BJ (cell line): ENCODE data around the gene KRT1. TPM values are rescaled to one million over a fixed set of nuclear protein-coding genes. Genes with fewer than 3 reads are reported as not detected.

Experiments
- CTCF ChIA-PET: fragments of 350-600 bp; formaldehyde crosslinking; extraction: SDS; loops from one replicate; lab custom pipeline; 2021; ENCODE audit warnings: antibody characterized with exemption, inconsistent platforms; lab: Yijun Ruan, JAX
- POLR2A ChIA-PET: fragments of 300-600 bp; sonication (Branson Sonifier 250); formaldehyde crosslinking; extraction: SDS; loops from one replicate; lab custom pipeline; 2021; ENCODE audit warnings: antibody characterized with exemption; lab: Charles Lee
- DNase-seq: peaks from one replicate; pipeline ENCODE4 v3.0.0-alpha.2; 2011; ENCODE audit warnings: low read depth
- H3K27me3 ChIP-seq: 2 replicates; pipeline ENCODE4 v1.6.0; 2011; ENCODE audit warnings: low read length; ENCODE audit not compliant: control insufficient read depth, insufficient read depth
- H3K36me3 ChIP-seq: 2 replicates; pipeline ENCODE4 v1.5.1; 2011; ENCODE audit warnings: low read length; ENCODE audit not compliant: control insufficient read depth, insufficient read depth
- H3K4me3 ChIP-seq: 2 replicates; pipeline ENCODE4 v1.5.1; 2011; ENCODE audit warnings: low read depth, mild to moderate bottlenecking, control low read depth, low read length
- polyA plus RNA-seq: library from polyadenylated mRNA; depleted of rRNA; stranded (reverse); fragments of >200 nt; gene quantifications from 2 replicates; pipeline ENCODE4 v1.2.3, GENCODE V29; 2011
- TF ChIP-seq, protein P1 (sequence below): IDR thresholded peaks from 2 replicates; pipeline ENCODE4 v1.5.1; 2011; ENCODE audit warnings: low read depth, mild to moderate bottlenecking, control low read depth, inconsistent platforms, low read length, moderate library complexity; ENCODE audit not compliant: insufficient read depth

Gene KRT1
- polyA plus RNA-seq, 1 experiment: not detected

DNA sequence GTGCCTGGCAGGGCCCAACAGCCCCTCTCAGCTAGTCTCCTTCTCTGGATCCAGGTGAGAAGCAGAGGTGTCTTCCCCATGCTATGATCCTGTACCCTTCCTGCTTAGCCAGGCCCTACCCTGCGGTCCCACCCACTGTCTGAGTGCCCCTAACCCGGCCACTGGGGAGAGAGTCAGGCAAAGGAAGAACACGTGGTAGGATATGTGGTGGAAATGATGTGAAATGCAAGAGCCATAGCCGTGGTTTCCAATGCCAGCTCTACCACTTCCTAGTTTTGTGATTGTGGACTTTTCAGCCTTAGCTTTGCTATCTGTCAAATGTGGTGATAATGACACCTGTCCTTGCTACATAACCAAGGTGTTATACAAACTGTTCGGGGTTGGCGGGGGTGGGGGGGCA, 44.0 kb downstream of the KRT1 start:
- POLR2A ChIA-PET: no interaction called here
- Histone ChIP-seq H3K27me3 (peaks cover 7% of the 10 kb centered on the region; the same call in 1 of the 2 replicates), H3K4me3 (no peak overlapping the region), H3K36me3 (no peaks in the 10 kb centered on the region)
- no peak for DNase-seq
- TF ChIP-seq, protein P1, sequence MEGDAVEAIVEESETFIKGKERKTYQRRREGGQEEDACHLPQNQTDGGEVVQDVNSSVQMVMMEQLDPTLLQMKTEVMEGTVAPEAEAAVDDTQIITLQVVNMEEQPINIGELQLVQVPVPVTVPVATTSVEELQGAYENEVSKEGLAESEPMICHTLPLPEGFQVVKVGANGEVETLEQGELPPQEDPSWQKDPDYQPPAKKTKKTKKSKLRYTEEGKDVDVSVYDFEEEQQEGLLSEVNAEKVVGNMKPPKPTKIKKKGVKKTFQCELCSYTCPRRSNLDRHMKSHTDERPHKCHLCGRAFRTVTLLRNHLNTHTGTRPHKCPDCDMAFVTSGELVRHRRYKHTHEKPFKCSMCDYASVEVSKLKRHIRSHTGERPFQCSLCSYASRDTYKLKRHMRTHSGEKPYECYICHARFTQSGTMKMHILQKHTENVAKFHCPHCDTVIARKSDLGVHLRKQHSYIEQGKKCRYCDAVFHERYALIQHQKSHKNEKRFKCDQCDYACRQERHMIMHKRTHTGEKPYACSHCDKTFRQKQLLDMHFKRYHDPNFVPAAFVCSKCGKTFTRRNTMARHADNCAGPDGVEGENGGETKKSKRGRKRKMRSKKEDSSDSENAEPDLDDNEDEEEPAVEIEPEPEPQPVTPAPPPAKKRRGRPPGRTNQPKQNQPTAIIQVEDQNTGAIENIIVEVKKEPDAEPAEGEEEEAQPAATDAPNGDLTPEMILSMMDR: no peak
- CTCF ChIA-PET: interaction anchor here (0.6 kb wide), 1 partner anchor 181 kb away, joined by 3 read pairs; no protein-coding TSS in a partner anchor

GRCh38 chr12:52634266-52635056, 45.7 kb downstream of the KRT1 start:
- POLR2A ChIA-PET: no interaction called here
- peaks cover 7% of the 10 kb centered on the region; the same call in 1 of the 2 replicates for H3K27me3 ChIP-seq
- H3K4me3 ChIP-seq: no peak overlapping the region
- H3K36me3 ChIP-seq: no peaks in the 10 kb centered on the region
- CTCF ChIA-PET: no interaction called here
- DNase-seq: no peak
- TF ChIP-seq, protein P1: no peak

GRCh38 chr12:52633383-52633782, 46.8 kb downstream of the KRT1 start:
- TF ChIP-seq, protein P1: no peak
- no peak overlapping the region for H3K4me3 ChIP-seq
- no peaks in the 10 kb centered on the region for H3K36me3 ChIP-seq
- POLR2A ChIA-PET: no interaction called here
- CTCF ChIA-PET: no interaction called here
- H3K27me3 ChIP-seq: peaks cover 9% of the 10 kb centered on the region; the same call in 1 of the 2 replicates
- no peak for DNase-seq

GRCh38 chr12:52632656-52633055, 47.6 kb downstream of the KRT1 start:
- Histone ChIP-seq H3K4me3 (no peak overlapping the region), H3K36me3 (no peaks in the 10 kb centered on the region), H3K27me3 (peaks cover 9% of the 10 kb centered on the region; the same call in 1 of the 2 replicates)
- ChIA-PET POLR2A (no interaction called here), CTCF (no interaction called here)
- no peak for DNase-seq
- TF ChIP-seq, protein P1: no peak

DNA sequence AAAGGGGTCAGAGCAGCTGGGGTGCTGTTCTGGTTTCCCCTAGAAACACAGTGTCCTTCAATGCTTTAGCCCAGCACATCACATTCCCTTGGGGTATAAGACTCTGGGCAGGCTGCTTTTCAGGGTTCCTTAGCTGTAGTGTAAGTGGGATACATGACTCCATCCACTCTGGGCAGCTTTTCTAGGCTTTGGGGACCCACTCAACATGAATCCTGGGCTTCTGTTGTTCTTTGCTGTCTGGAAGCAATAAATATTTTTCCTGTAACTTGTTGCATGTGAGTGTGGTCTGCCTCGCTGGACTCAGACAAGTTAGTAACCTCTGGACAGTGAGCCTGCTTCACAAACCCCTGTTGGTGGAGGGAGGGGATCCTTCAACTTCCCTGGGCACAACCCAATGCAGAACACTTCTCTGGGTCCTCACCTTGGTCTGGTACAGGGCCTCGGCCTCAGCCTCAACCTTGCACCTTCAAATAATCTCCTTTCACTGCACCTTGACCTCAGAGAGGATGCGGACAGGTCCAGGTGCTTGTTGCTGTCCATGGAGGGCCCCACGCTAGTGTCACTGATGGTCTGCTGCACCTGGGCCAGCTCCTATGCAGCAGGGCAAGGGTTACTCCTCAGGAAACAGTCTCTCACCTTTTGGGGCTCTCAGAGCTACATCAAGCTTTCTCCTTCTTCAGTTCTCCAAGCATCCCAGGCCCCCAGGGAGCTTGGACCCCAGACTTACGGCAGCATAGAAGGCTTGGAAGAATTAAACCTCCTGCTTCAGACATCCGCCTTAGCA, 48.3 kb downstream of the KRT1 start:
- ChIA-PET POLR2A (no interaction called here), CTCF (no interaction called here)
- no peak overlapping the region for H3K4me3 ChIP-seq
- TF ChIP-seq, protein P1: no peak
- H3K36me3 ChIP-seq: no peaks in the 10 kb centered on the region
- peaks cover 9% of the 10 kb centered on the region; the same call in 1 of the 2 replicates for H3K27me3 ChIP-seq
- DNase-seq: no peak
